ENCODE results near the gene GALNT1. TPM values are rescaled to one million over a fixed set of nuclear protein-coding genes. Genes with fewer than 3 reads are reported as not detected.

The GALNT1 gene
- total RNA-seq, 1 experiment from 2014 or later = 54.7 TPM

DNA sequence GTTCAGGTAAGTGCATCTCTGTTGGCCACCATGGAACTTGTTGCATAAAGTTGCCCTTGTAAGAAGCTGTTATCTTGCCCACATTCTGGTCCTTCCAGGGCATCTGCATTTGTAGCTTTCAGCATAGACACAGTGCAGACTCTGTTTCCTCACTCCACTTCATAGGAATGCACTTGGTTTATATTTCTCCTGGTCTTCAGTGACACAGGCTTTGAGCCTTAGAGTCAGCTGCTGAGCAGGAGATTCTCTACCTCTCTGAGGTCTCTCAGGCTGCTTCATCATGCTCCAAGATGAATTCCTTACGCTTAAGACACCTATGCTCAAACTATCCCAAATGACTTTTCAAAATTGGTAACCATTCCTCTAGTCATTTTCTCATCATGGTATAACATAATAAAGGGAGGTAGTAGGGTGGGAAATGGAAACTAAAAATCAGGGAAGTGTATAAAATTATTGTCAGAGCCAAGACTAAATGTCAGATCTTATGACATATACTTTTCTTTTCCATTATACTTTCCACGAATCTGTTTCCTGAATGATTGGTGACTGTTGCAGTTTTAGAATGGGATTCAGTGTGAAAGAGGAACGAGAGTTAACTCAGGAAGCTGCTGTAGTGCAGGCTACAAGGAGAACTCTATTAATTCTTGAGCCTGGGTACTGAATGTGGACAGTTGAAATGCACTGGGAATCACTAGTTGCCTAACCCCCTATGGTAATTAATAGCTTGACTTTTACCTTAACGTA, 72.0 kb downstream of the GALNT1 start:
- no peaks in the 10 kb centered on the region for H4K20me1 ChIP-seq (ENCODE audit: insufficient read depth)
- intact Hi-C loops (cut with micrococcal nuclease) = no loop called here
- RAD21 ChIA-PET (ENCODE audit: low non-redundant PET in 1 of 2, low total read pairs in 2 of 2, uncharacterized antibody in 2 of 2, unreplicated experiment in 2 of 2) = no interaction called here
- H3K9ac ChIP-seq (ENCODE audit: low read length) = no peak overlapping the region
- H3K27ac ChIP-seq (ENCODE audit: low read depth, low read length) = no peak overlapping the region
- no peak for DNase-seq (ENCODE audit: low read depth, low spot score)
- H2AFZ ChIP-seq (ENCODE audit: low read depth, low read length, poor library complexity, severe bottlenecking) = no peak overlapping the region
- no peak for TF ChIP-seq EGR1 (IDR thresholded peaks at IDR 0.05; ENCODE audit: low read depth)
- TF ChIP-seq POLR2AphosphoS5 (IDR thresholded peaks at IDR 0.05; ENCODE audit: low read depth, low read length) = no peak
- TF ChIP-seq EZH2phosphoT487 (IDR thresholded peaks at IDR 0.05; ENCODE audit: borderline replicate concordance) = no peak
- 0 out of 4 replicates have a peak, but pooled peaks cover 0 to 5% of the 10 kb centered on the region in 2 experiments for H3K9me3 ChIP-seq (ENCODE audit: control insufficient read depth in 1 of 2, insufficient read depth in 1 of 2, low read depth in 1 of 2, low read length in 2 of 2)
- BruUV-seq (replicated peaks) = no TSS peak
- ATAC-seq = no peak
- no peaks in the 10 kb centered on the region for H3K4me1 ChIP-seq (ENCODE audit: control insufficient read depth in 1 of 2, insufficient read depth in 2 of 2, low read length in 2 of 2)
- CTCF ChIA-PET = no interaction called here
- no peaks in the 10 kb centered on the region for H3K36me3 ChIP-seq (ENCODE audit: control insufficient read depth in 1 of 2, insufficient read depth in 2 of 2, low read length in 2 of 2)
- H3K27me3 ChIP-seq (ENCODE audit: insufficient read depth, low read length) = no peaks in the 10 kb centered on the region
- POLR2A ChIA-PET = no interaction called here
- H3K4me2 ChIP-seq (ENCODE audit: low read length) = no peak overlapping the region
- no peaks in the 10 kb centered on the region for H3K9me2 ChIP-seq (ENCODE audit: insufficient read depth)
- no peak overlapping the region for H3K4me3 ChIP-seq (replicated peaks in 1 of 2; ENCODE audit: low read depth in 1 of 2, low read length in 2 of 2)
- H3K79me2 ChIP-seq (ENCODE audit: insufficient read depth, low read length) = peaks cover 3% of the 10 kb centered on the region; the same call in 1 of the 2 replicates

DNA sequence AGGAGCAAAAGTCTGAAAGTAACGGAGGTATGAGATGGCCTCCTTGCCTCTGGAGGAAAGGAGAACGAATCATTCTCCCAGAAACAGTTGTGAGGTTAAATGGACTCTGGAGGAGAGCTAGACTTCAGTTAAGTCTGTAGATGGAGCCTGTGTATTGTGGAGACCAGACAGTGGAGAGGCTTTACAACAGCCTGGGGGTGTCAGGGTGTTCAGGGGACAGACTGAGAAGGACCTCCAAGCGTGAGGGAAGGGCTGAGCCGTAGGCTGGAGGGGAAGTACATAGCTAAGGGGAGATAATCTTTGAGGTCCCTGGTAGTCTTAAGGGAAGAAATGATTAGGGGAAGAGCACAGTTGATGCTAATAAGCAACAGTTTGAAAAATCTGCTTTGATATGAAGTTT, 76.6 kb downstream of the GALNT1 start:
- H4K20me1 ChIP-seq (ENCODE audit: insufficient read depth) = no peaks in the 10 kb centered on the region
- no peak overlapping the region for H3K4me2 ChIP-seq (ENCODE audit: low read length)
- H3K27ac ChIP-seq (ENCODE audit: low read depth, low read length) = no peak overlapping the region
- no peaks in the 10 kb centered on the region for H3K9me3 ChIP-seq (ENCODE audit: control insufficient read depth in 1 of 2, insufficient read depth in 1 of 2, low read depth in 1 of 2, low read length in 2 of 2)
- DNase-seq (ENCODE audit: low read depth, low spot score) = no peak
- no peaks in the 10 kb centered on the region for H3K27me3 ChIP-seq (ENCODE audit: insufficient read depth, low read length)
- POLR2A ChIA-PET = no interaction called here
- intact Hi-C loops (cut with micrococcal nuclease) = no loop called here
- H3K9me2 ChIP-seq (ENCODE audit: insufficient read depth) = no peaks in the 10 kb centered on the region
- no peak overlapping the region for H3K4me3 ChIP-seq (replicated peaks in 1 of 2; ENCODE audit: low read depth in 1 of 2, low read length in 2 of 2)
- ATAC-seq = no peak
- H3K36me3 ChIP-seq (ENCODE audit: control insufficient read depth in 1 of 2, insufficient read depth in 2 of 2, low read length in 2 of 2) = no peaks in the 10 kb centered on the region
- RAD21 ChIA-PET (ENCODE audit: low non-redundant PET in 1 of 2, low total read pairs in 2 of 2, uncharacterized antibody in 2 of 2, unreplicated experiment in 2 of 2) = no interaction called here
- no peak overlapping the region for H3K9ac ChIP-seq (ENCODE audit: low read length)
- no peaks in the 10 kb centered on the region for H3K79me2 ChIP-seq (ENCODE audit: insufficient read depth, low read length)
- CTCF ChIA-PET = no interaction called here
- H3K4me1 ChIP-seq (ENCODE audit: control insufficient read depth in 1 of 2, insufficient read depth in 2 of 2, low read length in 2 of 2) = no peaks in the 10 kb centered on the region
- no peak for TF ChIP-seq RAD21 (IDR thresholded peaks at IDR 0.05; ENCODE audit: low read depth)
- no peak for TF ChIP-seq TCF7L2 (IDR thresholded peaks at IDR 0.05; ENCODE audit: borderline replicate concordance, extremely low read depth, insufficient read depth, insufficient read length)
- TF ChIP-seq, protein P1, sequence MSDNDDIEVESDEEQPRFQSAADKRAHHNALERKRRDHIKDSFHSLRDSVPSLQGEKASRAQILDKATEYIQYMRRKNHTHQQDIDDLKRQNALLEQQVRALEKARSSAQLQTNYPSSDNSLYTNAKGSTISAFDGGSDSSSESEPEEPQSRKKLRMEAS (IDR thresholded peaks at IDR 0.05) = no peak
- no peak for TF ChIP-seq FOSL1 (IDR thresholded peaks at IDR 0.05; ENCODE audit: low read depth)
- TF ChIP-seq EGR1 (IDR thresholded peaks at IDR 0.05; ENCODE audit: low read depth) = no peak
- TF ChIP-seq CEBPB (IDR thresholded peaks at IDR 0.05; ENCODE audit: low read depth) = no peak
- H2AFZ ChIP-seq (ENCODE audit: low read depth, low read length, poor library complexity, severe bottlenecking) = no peak overlapping the region
- BruUV-seq (replicated peaks) = no TSS peak
